Non-pigmented ciliary epithelial cell (primary cell): ENCODE measurements around the gene MGST3.
A peak's percentile ranks its signal among the peaks of the same experiment; 100 is the strongest.
"Not testable (repeated sequence)": the region's sequence is repeated elsewhere in the genome, so short reads cannot be mapped to it uniquely, and the experiment has no call there.

Source experiments
- DNase-seq: peaks from one replicate; pipeline ENCODE4 v3.0.0-alpha.2; 2010; ENCODE audit warnings: low read depth

The MGST3 gene

GRCh38 chr1:165629848-165630628 is 996 bp upstream of the MGST3 start:
- no peak for DNase-seq

DNA sequence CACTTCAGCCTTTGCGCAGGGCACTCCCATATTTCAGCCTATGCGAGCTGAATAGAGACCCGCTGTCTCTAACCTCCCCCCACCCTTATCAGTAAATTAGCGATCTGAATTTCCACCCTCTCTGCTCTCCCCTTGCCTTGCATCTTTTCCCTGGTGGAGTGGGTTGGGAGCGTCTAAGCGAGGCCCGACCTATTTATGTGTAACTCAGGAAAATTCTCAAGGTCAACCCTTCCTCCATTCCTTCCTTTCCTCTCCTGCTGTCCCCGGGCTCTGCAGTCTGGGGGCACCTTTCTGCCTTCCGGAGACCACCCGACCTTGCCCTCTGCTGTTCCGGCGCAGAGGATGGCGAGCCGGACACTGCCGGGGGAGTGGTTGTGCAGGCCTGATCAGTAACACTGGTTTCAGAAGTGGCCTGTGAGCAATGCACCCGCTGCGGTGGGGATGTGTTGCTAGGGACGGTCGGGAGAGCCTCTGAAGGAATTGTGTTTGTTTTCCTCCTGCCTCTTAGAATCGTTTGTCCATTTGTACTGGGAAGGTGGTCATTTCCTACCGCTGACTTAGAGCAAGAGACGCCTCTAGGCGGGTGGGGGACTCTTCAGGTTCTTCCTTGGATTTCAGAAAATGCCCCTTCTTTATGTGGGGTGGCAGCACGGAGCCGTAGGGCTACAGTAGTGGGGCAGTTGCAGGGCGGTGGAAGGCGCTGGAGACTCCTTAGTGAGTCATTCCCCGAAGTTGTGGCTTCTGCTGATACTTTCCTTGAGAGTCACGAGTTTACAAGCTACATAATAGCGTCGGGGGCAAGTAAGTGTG is 513 bp downstream of the MGST3 start:
- peak; percentile 65 for DNase-seq

DNA sequence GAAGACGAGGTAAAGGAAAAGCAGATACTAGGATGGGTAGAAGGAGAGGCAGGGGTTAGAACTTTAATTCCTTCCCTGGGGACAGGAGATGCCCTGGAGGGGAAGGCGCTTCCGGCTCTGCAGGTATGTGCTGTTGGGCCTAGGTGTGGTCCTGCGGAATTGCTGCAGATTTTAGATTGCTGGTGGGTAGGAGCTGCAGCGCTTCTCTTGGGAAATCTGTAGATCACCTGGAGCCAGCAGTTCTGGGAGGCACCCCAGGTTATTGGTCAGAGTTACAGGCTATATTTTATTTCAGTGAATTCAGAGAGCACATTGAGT is 1.1 kb downstream of the MGST3 start:
- no peak for DNase-seq

- DNase-seq: no peak
Observed at GRCh38 chr1:165632491-165632890, 1.5 kb downstream of the MGST3 start.

GRCh38 chr1:165633614-165634013 is 2.6 kb downstream of the MGST3 start:
- DNase-seq: no peak

DNA sequence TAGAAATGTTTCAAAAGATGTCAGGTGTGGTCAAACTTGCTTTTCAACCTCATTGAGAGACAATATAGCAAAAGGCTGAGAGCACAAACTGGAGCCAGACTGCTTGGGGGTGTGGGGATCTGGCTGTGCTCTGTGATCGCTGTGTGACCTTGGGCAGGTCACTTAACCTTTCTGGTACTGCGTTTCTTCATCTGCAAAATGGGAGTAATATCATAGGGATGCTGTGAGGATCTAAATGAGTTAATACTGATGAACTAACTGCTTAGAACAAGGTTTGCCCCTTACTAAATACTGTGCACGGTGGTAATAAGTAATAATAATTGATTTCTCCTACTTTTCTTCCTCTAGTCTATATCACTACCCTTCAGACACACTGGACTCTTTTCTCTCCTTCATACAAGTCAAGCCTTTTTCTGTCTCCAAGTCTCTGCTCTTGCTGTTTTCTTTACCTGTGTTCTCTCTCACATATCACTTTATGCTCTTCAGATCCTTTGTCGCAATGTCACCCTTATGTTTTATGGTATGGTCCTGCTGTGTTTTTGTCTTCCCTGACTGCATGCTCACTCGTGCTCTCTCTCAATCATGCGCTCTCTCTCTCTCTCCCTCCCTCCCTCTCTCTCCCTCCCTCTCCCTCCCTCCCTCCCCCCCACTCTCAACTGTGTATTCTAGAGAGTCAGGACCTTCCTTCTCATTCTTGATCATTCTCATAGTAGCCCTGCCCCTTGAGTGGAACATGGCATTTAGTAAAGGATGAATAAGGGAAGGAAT is 3.3 kb downstream of the MGST3 start:
- DNase-seq: no peak

GRCh38 chr1:165635329-165635728 is 4.3 kb downstream of the MGST3 start:
- DNase-seq: no peak

GRCh38 chr1:165635823-165636222 is 4.8 kb downstream of the MGST3 start:
- DNase-seq: no peak

GRCh38 chr1:165637427-165637826 is 6.4 kb downstream of the MGST3 start:
- DNase-seq: no peak

GRCh38 chr1:165638211-165638610 is 7.2 kb downstream of the MGST3 start:
- not testable (repeated sequence) for DNase-seq

DNA sequence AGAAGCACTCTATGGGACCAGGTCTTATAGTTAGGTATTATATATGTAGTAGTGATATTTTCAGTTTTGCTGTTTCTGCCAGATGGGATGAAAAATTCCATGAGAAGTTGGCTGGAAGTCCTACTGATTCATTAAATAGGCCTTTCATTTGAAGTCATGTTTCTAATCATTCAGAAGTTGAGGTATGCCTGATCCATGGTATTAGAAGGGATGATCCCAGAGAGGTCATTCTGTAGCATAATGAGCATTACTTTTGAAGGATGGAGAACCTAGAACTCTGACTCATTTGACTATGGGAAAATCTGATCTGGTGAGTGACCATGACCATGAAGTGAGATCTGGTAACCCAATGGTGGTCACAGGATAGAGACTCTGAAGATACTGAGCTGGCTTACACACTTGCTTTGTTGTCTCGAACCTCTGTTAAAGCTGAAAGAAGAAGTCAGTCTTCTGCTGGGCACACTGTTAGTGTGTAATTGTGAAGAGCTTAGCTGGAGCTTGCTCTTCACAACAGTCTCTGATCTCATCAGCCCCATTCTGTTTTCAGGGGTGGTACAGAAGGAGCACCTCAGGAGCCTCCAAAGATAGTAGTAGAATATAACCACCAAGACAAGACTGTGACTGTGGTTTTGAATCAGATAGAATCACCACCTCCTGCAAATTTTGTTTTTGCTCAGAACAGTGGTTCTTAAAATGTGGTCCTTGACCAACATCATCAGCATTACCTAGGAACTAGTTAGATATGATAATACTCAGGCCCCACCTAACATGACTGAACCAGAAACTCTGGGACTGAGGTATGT is 9.0 kb downstream of the MGST3 start:
- no peak for DNase-seq

DNA sequence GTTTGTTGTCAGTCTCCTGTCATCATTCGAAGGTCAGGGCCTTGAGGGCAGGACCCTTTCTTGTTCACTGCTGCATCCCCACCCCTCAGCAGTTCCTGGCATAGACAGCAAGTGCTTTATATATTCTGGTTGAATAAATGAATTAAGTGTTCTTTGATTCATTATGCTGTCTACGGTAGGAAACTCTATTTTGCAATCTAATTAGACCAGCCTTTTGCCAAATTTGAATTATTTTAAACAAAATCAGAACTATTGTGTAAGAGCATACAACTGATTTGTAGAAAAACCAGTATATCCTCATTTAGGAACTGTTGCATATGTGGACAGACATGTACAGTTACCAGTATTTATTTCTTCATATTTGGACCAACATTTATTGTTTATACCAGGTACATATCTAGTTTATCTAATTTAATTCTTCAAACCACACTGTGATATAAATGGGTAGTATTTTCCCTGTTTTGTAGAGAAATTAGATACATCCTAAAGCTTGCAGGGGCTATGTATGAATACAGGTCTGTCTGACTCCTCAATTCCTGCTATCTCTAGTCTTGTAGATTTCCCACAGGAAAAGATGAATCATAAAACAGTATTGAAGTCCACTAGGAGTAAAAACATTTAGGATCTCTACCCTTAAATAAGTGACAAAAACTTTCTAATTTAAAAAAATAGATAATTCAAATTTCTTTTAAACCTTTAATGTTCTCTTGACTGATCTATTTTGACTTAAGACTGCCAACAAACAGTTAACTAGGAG is 10.4 kb downstream of the MGST3 start:
- DNase-seq: no peak

DNA sequence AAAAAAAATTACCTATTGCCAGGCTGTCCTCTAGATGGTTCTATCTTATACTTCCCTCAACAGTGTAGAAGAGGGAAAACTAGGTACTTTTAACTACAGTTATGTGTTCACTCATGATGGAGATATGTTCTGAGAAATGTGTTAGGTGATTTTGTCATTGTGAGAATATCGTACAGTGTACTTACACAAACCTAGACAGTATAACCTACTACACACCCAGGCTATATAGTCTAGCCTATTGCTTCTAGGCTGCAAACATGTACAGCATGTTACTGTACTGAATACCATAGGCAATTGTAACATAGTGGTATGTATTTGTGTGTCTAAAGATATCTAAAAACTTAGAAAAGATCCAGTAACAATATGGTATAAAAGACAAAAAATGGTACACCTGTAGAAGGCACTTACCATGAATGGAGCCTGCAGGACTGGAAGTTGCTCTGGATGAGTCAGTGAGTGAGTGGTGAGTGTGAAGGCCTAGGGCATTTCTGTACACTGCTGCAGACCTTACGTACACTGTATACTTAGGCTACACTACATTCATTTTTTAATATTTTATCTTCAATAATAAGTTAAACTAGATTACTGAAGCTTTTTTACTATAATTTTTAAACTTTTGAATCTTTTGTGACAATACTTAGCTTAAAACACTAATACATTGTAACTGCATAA is 13.2 kb downstream of the MGST3 start:
- DNase-seq: no peak

- DNase-seq: no peak
Observed at GRCh38 chr1:165645654-165646366, 14.8 kb downstream of the MGST3 start.

GRCh38 chr1:165647517-165647916 is 16.5 kb downstream of the MGST3 start:
- no peak for DNase-seq

- no peak for DNase-seq
Observed at GRCh38 chr1:165647970-165648369, 16.9 kb downstream of the MGST3 start.

DNA sequence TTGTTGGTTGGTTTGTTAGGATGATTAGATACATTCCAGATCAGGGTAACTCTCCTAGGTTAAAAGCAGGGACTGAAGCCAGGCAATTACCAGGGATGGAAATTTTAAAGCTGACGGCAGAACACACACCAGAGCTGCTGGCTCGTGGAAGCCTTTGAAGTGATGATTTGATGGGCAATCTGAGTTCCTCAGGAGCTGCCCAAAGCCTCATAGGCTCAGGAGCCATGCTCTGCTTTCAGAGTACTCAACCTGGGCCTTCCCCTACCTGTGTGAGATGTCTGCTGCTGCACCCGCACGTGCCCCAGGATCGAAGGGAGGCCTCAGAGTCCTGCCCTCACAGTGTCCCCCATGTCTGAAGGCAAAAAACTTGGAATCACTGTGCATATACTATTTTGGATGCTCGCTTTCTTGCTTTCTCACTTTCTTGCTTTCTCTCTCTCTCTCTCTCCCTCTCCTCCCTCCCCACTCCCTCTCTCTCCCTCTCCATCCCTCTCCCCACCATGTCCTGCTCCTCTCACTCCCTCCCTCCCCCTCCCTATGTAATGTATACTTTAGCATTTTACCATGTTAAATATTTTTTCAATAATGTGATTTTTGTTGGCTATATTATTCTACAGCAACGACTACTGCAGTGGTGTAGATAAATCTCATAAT is 18.0 kb downstream of the MGST3 start:
- no peak for DNase-seq

GRCh38 chr1:165650981-165651625 is 20.1 kb downstream of the MGST3 start:
- DNase-seq: no peak
